CD4-positive, alpha-beta T cell treated with Interferon gamma for 1 hour (primary cell): ENCODE data around the gene SEC31A.
"Not testable (repeated sequence)": the region's sequence is repeated elsewhere in the genome, so short reads cannot be mapped to it uniquely, and the experiment has no call there.

Experiments
- DNase-seq: peaks from one replicate; pipeline ENCODE4 v3.0.0-alpha.2; 2020

Gene SEC31A

GRCh38 chr4:82896755-82897154 is 5.8 kb upstream of the SEC31A start:
- no peak for DNase-seq

- no peak for DNase-seq
Observed at GRCh38 chr4:82893942-82894341, 3.0 kb upstream of the SEC31A start.

DNA sequence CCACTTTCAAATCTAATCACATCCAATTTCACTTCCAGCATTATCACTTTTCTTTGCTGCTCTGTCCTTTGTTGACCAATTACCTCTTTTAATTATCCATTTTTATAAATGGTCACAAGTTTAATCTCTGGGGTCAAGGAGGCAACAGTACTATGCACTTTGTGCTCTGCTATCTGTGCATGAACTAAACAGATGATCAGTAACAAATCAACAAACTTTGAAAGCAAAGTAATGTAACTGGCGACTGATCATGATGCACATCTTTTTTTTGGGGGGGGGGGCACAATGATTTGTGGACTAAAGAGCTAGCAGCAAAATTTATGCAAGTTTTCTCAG is 1.5 kb upstream of the SEC31A start:
- DNase-seq, result no peak

GRCh38 chr4:82891707-82892466 is 934 bp upstream of the SEC31A start:
- DNase-seq, result no peak

DNA sequence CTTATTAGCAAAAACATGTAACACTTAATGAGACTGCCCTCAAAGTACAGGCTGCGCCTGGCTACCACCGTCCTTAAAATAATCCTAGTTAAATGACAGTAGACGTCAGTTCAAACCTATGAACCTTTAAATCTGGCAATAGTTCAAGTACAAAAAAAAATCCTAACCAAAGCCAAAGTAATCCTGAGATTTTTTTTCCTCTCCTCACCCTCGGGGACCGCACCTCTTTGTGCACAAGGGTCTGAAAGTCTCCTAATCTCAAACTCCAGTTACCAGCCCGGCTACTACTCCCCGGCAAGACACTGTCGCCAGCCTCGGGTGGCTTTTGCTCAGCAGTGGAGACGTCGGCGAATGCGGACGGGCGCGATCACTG is 439 bp downstream of the SEC31A start:
- DNase-seq, result no peak

- no peak for DNase-seq
Observed at GRCh38 chr4:82889287-82889686, 1.7 kb downstream of the SEC31A start.

GRCh38 chr4:82886147-82886942 is 4.6 kb downstream of the SEC31A start:
- DNase-seq, result no peak

GRCh38 chr4:82885410-82885809 is 5.5 kb downstream of the SEC31A start:
- DNase-seq, result no peak

- no peak for DNase-seq
Observed at GRCh38 chr4:82868572-82868971, 22.4 kb downstream of the SEC31A start.

DNA sequence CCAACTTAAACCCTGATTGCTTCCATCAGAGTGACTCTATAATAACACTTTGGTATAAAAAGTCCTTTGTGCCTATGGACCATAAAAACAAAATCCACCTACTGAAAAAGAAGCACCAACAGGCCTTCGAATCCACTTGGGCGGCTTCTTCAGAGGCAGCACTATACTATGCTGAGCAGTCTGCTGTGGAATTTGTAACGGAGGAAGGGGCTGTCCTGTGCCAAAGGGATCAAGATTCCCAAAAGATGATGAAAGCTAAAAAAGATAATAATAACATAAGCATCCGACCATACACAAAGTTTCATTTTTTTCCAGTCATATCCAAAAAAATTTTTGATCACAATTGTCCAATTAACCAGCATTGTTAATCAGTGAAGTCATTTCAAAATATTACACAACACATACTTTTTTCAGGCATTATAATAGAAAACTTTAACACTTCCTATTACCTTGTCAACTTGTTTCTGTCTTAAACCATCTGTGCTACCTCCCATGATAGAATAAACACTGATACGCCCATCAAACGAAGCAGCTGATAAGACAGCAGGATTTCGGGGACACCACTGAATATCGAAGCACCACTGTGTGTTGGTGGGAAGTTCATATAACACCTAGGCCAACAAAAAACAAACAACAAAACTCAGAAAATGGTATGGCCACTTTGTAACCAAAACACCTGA is 24.1 kb downstream of the SEC31A start:
- DNase-seq, result no peak

- peak; percentile 2 for DNase-seq
Observed at GRCh38 chr4:82866033-82866432, 24.9 kb downstream of the SEC31A start.

DNA sequence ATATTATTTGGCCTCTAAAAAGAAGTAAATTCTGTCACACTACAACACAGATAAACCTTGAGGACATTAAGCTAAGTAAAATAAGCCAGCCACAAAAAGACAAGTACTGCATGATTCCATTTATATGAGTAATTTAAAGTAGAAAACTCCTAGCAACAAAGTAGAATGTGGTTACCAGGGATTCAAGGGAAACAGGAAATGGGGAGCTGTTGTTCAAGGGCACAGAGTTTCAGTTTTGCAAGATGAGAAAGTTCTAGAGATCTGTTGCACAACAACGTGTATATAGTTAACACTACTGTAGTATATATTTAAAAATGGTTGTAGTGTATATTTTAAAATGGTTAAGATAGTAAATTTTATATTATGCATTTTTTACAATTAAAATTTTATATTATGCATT is 25.4 kb downstream of the SEC31A start:
- DNase-seq, result no peak

DNA sequence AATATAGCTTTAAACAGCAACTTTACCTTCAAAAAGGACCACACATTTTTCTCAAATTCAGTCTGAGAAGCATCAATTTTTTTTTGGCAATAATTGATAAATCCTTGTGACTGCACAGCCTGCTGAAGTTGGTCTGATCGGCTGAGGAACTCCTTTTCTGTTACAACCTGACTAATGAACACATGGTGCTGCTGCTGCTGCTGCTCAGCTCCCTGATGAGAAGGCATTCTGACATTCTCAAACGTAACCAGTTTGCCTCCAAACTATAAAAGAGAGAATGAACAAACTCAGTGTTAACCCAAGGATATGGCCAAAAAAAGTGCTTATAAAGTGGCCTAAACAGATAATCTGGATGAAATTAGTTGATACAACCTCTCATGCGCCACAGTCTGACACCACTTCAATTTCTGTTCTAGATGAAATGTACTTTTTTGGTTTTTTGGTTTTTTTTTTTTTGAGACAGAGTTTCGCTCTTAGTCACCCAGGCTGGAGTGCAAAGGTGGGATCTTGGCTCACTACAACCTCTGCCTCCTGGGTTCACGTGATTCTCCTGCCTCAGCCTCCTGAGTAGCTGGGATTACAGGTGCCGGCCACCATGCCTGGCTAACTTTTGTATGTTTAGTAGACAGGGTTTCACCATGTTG is 26.5 kb downstream of the SEC31A start:
- DNase-seq, result no peak

- no peak for DNase-seq
Observed at GRCh38 chr4:82861529-82861928, 29.4 kb downstream of the SEC31A start.

GRCh38 chr4:82860487-82860886 is 30.5 kb downstream of the SEC31A start:
- DNase-seq, result not testable (repeated sequence)

- no peak for DNase-seq
Observed at GRCh38 chr4:82852751-82853285, 38.1 kb downstream of the SEC31A start.

DNA sequence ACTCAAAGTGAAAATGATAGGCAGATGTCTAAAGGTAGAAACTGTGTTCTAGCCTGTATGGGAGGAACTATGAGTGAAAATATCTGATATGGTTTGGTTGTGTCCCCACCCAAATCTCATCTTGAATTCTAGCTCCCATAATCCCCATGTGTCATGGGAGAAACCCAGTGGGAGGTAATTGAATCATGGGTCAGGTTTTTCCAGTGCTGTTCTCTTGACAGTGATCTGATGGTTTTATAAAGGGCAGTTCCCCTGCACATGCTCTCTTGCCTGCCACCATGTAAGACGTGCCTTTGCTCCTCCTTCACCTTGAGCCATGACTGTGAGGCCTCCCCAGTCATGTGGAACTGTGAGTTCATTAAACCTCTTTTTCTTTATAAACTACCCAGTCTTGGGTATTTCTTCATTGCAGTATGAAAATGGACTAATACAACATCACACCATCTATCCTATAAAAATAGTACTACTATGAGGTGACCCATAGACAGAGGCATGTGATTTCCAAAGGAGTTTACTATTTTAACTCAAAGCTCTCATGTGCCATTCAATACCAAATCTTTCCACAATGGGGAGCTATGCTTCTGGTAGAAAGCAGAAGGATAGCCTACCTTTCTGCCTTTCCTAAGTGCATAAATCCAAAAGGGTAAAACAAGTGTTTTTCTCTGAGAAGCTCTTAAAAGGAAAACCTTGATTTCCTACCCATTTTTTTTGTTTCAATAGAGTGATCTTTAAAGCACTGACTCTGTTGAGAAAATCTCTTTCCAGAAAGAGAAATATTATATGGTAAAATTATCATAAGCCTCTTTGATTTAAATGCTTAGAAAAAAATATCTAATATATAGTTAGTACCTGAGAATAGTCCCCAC is 38.8 kb downstream of the SEC31A start:
- no peak for DNase-seq

- no peak for DNase-seq
Observed at GRCh38 chr4:82851318-82851717, 39.6 kb downstream of the SEC31A start.

GRCh38 chr4:82850684-82851083 is 40.3 kb downstream of the SEC31A start:
- no peak for DNase-seq

DNA sequence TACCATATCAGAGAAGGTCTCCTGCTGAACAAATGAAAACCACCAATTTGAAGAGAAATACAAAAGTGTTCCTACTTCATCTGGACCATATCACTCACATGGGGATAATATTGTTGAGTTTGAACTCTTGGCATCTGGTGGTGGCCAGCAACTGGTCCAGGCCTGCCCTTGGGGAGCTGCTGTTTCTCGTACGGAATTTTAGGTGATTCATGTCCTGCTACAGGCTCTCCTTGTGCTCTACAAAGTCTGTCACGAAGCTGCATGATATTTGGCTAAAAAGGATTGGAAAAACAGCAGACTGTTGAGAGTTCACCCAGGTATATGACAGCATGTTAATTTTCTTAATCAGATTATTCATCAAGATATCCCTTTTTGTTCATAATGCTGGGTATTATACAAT is 42.2 kb downstream of the SEC31A start:
- no peak for DNase-seq

DNA sequence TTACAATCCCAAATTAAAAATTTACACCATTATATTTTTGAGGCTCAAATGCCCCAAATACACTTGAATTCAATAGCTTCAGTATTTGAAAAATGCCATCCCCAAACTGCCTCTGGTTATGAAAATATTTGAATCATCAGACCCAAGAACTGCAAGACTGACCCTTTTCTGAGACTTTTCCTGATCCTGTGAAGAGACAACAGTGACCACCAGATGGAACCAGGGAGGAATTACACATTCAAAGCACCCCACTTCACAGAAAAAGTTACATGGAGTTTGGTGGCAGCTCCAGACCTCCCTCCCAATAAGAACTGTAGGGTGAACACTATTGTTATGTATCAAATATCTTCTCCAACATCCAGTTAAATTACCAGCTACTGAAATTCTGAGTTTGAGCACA is 48.4 kb downstream of the SEC31A start:
- no peak for DNase-seq

- no peak for DNase-seq
Observed at GRCh38 chr4:82839624-82840023, 51.3 kb downstream of the SEC31A start.
